ENCODE data around the gene ZNF224.
"Not testable (repeated sequence)": the region's sequence is repeated elsewhere in the genome, so short reads cannot be mapped to it uniquely, and the experiment has no call there.

ZNF224 gene

DNA sequence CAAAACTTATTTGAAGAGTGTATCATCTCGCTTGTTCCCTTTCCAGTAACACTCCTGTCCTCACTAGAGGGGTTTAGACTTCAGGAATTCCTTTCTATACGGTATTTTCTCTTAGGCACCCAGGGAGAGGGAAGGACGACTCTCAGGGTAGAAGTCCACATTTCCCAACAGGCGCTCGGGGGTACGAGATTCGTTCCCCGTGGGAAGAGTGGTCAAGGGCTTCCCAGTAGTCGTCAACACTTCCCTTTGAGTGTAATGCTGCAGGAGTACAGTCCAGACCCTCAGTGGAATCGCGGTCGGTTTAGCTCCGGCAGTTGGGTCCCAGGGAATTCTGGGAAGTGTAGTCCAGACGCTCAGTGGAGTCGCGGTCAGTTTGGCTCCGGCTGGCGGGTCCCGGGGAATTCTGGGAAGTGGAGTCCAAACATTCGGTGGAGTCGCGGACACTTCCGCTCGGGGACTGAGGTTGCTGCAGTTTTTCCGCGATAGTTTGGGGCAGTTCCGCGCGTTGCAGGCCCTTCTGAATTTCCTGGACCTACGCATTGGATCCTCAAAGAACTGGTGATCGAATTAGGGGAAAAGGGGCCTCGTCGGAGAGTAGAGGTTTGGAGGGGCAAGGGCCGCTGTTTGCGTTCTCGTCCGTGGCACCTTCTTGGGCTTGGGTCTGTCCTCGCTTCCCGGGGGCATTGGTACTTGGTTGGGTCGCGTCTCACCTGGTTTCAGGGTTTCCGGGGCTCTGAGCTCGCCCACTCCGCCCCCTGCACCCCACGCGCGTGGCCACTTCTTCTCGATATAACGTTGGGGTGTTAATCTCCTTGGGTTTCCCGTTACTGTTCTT, at the start of gene ZNF224:
Gene ZNF224 (plus strand): TSS at position 431 of the 835 bp plus-strand sequence. CDS start 3,513 bp downstream, outside the sequence.
- peak; percentile 91 for DNase-seq

DNA sequence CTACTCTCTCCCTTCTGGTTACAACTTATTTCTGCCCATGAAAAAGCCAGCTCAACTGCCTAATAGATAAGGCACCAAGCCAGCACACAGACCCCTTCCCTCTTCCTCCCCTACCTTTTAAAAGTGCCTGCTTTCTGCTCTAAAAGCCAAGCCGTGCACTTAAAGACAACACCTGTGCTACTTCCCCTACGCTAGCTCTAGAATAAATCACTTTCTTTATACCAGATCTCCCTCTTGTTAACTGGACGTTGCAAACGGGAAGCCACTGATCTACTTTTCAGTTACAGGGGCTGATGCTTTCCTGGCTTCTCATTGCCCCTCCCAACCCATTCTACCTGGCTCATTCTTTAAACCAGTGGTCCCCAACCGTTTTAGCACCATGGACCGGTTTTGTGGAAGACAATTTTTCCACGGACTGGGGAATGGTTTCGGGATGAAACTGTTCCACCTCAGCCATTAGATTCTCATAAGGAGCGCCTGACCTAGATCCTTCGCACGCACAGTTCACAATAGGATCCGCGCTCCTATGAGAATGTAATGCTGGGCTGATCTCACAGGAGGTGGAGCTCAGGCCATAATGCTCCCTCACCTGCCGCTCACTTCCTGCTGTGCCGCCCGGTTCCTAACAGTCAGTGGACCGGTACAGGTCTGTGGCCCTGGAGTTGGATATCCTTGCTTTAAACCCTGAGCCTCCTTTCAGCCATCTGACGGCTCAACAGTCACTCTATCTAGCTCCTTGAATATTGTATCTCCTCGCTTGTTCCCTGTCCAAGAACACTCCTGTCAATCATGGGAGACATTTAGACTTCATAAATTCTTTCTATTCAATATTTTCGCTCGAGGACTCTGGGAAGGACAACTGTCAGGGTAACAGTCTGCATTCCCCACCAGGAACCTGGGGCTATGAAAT, 43.2 kb upstream of the ZNF224 start:
- DNase-seq: no peak

DNA sequence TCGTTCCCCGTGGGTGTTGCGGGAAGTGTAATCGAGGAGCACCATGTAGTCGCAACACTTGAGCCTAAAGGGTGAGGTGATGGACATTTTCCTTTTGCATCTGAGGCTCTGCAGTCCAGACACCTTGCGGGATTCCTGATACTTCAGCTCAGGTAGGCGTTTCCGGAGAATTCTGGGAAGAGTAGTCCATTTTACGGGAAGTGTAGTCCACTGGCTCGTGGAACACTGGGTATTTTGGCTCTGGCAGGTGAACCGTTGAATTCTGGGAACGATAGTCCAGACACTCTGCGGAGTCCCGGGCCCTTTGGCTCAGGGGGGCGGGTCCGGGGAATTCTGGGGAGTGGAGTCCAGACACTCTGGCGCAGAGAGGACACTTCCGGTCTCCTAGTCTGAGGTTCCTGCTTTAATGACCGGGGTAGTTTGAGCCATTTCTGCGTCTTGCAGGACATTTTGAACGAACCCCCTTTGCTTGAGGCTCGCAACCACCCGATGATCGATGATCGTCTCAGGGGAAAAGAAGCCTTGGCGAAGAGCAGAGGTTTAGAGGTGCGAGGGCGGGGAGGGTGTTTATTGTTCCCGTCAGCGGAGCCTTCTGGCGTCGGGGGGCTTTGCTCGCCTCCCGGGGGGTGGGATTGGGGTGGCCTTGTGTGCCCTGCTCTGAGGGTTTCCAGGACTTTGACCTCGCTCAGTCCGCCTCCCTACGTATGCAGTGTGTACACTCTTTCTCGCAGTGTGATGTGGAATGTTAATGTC, 42.3 kb upstream of the ZNF224 start, which contains the start of gene ZNF223:
Gene ZNF223 (plus strand): TSS at position 387 of the 753 bp plus-strand sequence. CDS start 3,141 bp downstream, outside the sequence.
- DNase-seq: peak; percentile 18

DNA sequence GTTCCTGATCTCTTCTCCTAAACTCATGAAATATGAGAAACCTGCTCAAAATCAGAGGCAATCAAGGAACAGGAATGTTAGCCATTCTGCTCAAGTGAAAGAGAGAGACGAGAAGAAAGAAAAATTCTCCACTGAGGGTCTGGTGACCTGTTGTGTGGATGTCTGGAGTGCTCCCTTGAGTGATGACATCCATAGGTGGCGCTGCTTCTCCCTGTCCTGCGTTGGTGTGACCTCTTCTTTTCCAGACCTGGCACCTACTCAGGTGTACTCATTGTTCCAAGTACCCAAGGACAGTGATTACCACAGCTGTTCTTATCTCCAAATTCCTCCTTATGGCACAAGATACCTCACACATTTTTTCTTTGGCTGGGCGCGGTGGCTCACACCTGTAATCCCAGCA, 38.3 kb upstream of the ZNF224 start:
- DNase-seq: no peak

DNA sequence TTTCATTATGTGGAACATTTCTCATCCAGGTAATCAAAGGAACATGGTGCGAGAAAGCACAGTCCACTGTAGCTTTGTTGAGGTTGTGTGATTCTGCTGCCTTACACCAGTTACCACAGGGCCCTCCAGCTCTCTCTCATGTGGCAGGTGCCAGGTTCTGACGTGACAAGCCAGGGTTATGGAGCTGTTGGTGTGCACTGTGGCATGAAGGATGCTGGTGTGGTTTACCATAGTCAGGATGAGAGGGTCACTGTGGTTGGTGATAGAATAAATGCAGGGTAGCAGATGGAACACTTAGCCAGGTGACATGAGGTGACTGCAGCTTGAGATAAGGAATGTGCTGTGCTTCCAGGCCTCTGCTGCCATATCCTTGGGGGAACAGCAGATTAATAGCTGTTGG, 34.9 kb upstream of the ZNF224 start:
- DNase-seq: no peak

DNA sequence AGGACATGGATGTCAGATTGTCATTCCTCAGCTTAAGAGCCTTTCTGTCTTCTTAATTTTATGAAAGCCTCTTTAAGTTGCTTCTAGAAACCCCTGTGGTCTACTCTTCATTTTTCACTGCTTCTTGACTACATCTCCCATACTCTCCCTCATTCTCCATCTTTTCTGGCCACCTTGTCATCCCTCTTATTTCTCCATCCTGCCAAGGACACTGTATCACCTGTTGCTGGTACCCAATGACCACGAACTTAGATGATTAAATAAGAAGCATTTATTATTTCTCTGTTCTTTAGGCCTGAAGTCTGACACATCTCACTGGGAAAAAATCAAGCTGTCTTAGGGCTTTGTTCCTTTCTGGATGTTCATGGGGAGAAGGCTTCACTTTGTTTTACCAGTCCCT, 33.1 kb upstream of the ZNF224 start:
- no peak for DNase-seq

DNA sequence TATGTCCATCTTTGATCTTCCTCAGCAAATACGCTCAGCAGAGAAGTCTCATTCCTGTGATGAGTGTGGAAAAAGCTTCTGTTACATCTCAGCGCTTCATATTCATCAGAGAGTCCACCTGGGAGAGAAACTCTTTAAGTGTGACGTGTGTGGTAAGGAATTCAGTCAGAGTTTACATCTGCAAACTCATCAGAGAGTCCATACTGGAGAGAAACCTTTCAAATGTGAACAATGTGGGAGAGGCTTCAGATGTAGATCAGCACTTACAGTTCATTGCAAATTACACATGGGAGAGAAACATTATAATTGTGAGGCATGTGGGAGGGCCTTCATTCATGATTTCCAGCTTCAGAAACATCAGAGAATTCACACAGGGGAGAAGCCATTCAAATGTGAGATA, 27.9 kb upstream of the ZNF224 start:
- DNase-seq: no peak

DNA sequence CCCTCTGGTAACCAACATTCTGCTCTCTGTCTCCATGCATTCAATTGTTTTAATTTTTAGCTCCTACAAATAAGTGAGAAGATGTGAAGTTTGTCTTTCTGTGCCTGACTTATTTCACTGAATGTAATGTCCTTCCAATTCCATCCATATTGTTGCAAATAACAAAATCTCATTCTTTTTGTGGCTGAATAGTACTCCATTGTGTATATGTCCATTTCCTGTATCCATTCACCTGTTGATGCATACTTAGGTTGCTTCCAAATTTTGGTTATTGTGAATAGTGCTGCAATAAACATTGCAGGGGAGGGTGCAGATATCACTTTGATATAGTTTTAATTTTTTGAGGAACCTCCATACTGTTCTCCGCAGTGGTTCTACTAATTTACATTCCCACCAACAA, 24.7 kb upstream of the ZNF224 start:
- no peak for DNase-seq

DNA sequence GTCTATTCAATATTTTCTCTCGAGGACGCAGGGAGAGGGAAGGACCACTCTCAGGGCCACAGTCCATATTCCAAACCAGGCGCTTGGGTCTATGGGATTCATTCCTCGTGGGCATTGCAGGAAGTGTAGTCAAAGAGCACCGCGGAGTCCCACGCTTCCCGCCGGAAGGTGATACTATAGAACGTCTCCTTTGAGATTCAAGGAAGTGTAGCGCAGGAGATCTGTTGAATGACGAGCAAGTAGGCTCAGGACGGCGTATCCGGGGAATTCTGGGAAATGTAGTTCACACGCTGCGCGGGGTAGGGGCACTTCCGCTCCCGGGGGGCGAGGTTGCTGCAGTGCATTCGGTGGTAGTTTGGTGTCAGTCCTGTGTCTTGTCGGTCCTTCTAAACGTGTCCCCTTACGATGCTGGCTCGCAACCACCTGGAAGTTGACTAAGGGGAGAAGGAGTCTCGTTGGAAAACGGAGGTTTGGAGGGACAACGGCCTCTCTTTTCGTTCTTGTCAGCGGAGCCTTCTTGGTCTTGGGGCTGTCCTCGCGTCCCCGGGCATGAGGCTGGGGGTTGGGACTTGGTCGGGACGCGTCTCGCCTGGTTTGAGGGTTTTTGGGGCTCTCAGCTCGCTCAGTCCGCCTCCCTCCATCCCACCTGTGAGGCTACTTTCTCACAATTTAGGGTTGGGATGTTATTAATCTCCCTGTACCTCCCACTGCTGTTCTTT, 22.2 kb upstream of the ZNF224 start, which contains the start of gene ZNF284:
Gene ZNF284 (plus strand): TSS at position 336 of the 719 bp plus-strand sequence. CDS start 4,231 bp downstream, outside the sequence.
- DNase-seq: peak; percentile 83

DNA sequence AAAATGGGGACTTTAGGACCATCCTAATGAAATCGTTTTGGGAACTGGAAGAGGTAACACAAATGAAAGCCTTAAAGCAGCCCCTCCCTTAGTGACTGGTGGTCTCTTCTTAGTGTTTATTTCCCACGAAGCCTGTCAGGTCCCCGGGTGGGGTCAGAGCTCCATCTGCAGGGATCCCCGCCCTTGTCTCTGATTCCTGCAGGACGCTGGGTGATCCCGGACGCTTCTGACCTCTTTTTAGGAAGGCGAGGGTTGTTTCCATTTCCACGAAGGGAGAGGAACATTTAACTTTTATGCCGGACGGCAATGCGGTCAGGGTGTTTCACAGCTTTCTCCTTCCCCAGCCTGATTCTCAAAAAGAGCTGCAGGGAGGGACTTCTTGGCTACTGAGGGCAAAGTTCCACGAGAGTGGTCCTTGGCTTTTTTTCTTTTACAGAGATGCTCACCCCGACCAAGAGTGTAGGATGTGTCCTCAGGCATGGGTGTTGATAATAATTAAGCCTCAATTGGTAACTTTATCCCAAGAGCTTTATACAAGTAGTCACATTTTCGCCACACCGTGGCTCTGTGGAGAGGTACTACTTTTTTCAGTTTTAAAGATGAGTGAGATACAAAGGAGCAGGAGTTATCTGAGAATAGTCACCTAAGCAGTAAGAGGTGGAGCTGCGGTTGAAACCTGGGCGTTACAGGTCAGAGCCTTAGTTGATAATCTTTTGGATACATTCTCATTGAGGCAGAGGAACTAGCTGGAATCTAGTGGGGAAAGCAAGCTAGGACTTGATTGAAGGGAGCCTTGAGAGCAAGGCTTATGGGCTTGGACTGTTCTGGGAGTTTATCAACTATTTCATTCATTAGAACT, 21.4 kb upstream of the ZNF224 start:
- no peak for DNase-seq

DNA sequence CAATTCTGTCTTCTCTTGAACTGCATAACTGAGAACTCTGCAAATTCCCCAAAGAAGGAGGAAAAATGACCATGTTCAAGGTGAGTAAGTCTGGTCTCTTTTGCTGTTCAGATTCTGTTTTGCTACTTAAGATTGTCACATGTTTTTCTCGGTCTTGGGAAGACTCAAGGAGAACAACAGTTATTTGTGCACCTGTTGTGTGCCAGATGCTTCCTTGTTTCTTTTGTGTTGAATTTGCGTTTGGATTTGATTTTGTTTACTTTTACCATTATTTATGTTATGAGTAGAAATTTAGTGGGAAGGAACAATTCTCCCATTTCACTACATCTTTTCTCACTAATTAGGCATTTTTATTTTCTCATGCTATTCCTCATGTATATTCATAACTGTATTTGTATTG, 17.8 kb upstream of the ZNF224 start:
- no peak for DNase-seq

DNA sequence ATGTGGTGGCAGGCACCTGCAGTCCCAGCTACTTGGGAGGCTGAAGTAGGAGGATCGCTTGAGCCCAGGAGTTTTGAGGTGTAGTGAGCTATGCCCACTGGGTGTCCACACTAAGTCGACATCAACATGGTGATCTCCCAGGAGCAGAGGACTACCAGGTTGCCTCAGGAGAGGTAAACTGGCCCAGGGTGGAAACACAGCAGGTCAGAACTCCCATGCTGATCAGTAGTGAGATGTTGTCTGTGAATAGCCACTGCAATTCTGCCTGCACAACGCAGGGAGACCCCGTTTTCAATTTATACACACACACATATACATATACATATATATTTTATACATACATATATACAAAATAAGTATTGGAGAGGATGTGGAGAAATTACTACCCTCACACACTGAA, 2.1 kb upstream of the ZNF224 start:
- no peak for DNase-seq

DNA sequence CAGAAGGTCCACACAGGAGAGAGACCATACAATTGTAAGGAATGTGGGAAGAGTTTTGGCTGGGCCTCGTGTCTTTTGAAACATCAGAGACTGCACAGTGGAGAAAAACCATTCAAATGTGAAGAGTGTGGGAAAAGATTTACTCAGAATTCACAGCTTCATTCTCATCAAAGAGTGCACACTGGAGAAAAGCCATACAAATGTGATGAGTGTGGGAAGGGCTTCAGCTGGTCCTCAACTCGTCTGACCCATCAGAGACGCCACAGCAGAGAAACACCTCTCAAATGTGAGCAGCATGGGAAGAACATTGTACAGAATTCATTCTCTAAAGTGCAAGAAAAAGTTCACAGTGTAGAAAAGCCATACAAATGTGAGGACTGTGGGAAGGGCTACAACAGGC, 13.6 kb downstream of the ZNF224 start:
- no peak for DNase-seq

DNA sequence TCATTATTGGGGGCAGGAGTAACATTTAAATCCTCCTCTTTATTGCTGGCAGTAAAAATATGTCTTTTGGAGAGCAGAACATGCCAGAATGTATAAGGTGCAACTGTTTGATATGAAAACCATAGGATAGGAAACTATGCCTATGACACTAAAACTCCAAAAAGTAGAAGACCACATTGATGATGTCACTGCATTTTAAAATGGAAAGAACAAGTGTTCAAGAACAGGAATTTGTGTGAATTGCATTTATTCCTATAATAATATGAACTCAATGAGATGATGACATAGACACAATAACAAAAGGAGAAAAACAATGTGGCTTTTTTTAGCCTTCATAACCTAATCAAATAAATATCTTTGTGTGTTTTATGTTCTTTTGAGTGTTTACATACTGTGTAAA, 15.3 kb downstream of the ZNF224 start:
- DNase-seq: no peak

DNA sequence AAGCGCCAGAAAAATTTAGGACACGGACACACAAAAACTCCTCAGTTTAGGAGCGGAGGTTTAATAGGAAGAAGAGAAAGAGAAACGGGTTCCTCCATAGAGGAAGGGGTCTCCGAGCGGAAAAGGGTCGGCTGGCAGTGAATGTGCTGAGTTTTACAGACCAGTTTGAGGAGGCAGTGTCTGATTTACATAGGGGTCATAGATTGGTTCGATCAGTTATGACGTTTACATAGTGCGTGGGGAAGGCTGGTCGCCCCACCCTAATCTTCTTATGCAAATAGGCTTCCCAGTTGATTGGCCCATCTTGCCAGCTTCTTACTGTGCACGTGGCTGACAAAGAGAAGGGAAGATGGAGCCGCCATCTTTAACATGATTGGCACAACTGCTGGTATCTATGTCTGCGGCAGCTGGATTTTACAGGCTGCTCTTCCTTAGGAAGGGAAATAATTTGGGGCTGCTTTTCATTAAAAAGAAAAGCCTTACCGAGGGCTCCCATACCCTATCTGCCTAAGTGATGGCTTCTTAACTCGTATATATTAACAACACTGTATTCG, 17.8 kb downstream of the ZNF224 start:
- DNase-seq: peak; percentile 23

DNA sequence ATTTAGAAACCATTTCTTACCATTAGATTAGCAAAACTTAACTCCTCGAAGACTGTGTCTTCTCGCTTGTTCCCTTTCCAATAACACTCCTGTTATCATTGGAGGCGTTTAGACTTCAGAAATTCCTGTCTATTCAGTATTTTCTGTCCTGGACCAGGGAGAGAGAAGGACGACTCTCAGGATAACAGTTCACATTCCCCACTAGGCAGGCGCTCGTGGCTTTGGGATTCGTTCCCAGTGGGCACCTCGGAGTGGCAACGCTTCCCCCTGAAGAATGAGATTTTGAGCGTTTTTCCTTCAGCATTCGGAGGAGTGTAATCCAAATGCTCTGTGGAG, 18.6 kb downstream of the ZNF224 start:
- no peak for DNase-seq

DNA sequence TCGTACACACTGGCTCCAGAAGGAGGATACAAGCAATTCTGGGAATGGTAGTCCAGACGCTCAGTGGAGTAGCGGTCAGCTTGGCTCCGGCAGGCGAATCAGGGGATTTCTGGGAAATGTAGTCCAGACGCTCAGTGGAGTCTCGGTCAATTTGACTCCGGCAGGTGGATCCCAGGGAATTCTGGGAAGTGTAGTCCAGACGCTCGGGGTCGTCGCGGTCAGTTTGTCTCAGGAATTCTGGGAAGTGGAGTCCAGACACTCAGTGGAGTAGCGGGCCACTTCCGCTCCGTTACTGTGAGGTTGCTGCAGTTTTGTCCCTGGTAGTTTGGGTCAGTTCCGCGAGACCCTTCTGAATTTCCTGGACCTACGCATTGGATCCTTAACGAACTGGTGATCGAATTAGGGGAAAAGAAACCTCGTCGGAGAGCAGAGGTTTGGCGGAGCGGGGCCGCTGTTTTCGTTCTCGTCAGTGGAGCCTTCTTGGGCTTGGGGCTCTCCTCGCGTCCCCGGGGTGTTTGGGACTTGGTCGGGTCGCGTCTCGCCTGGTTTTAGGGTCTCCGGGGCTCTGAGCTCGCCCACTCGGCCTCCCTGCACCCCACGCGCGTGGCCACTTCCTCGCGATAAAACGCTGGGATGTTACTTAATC, 19.1 kb downstream of the ZNF224 start, which contains the start of gene ZNF225:
Gene ZNF225 (plus strand): TSS at position 262 of the 646 bp plus-strand sequence. CDS start 2,429 bp downstream, outside the sequence.
- DNase-seq: peak; percentile 96

DNA sequence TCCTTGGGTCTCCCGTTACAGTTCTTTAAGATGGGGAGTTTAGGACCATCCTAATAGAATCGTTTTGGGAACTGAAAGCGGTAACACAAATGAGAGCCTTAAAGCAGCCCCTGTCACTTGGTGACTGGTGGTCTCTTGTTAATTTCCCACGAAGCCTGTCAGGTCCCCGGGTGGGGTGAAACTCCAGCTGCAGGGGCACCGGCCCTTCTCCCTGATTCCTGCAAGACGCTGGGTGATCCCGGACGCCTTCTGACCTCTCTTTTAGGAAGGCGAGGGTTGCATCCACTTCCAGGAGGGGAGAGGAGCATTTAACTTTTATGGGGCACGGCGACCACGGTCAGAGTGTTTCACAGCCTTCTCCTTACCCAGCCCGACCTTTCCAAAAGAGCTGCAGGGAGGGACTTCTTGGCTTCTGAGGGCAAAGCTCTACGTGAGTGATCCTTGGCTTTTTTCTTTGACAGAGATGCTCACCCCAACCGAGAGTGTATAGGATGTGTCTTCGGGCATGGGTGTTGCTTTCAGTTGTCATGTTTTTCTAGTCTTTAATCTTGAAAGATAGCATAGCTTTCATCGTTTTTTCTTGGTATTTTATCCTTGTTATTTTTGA, 19.7 kb downstream of the ZNF224 start:
- DNase-seq: no peak

DNA sequence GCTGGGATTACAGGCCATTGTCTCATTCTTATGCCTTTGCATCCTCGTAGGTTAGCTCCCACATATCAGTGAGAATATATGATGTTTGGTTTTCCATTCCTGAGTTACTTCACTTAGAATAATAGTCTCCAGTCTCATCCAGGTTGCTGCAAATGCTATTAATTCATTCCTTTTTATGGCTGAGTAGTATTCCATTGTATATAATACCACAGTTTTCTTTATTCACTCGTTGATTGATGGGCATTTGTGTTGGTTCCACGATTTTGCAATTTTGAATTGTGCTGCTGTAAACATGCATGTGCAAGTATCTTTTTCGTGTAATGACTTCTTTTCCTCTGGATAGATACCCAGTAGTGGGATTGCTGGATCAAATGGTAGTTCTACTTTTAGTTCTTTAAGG, 27.0 kb downstream of the ZNF224 start:
- DNase-seq: not testable (repeated sequence)

DNA sequence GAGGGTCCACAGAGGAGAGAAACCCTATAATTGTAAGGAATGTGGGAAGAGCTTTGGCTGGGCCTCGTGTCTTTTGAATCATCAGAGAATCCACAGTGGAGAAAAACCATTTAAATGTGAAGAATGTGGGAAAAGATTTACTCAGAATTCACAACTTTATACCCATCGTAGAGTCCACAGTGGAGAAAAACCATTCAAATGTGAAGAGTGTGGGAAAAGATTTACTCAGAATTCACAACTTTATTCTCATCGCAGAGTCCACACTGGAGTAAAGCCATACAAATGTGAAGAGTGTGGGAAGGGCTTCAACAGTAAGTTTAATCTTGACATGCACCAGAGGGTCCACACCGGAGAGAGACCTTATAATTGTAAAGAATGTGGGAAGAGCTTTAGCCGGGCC, 37.8 kb downstream of the ZNF224 start:
- DNase-seq: no peak

Measured in activated CD4-positive, alpha-beta T cell treated with anti-CD3 and anti-CD28 coated beads, Interleukin-10, Interleukin-2, amounts not matched to agents 100 ng/mL and 50 ng/mL, durations not matched to agents 16 hours and 8 hours (primary cell).